Suprapubic skin (tissue), 4 donors: ENCODE measurements around the gene BTNL8. TPM values are rescaled to one million over a fixed set of nuclear protein-coding genes. Genes with fewer than 3 reads are reported as not detected.

Experiments used
- DNase-seq, 2 donors: peaks; one replicate each; pipeline ENCODE4 v3.0.0-alpha.2; 2019; ENCODE audit warnings: low spot score in 2 of 2
- H3K27ac ChIP-seq: fragments of 200-600 bp; sonication (generic); one replicate; pipeline ENCODE4 v1.5.1; 2019
- H3K27me3 ChIP-seq: fragments of 200-600 bp; sonication (generic); one replicate; pipeline ENCODE4 v1.5.1; 2019
- H3K36me3 ChIP-seq: fragments of 200-600 bp; sonication (generic); one replicate; pipeline ENCODE4 v1.5.1; 2019
- H3K4me1 ChIP-seq: fragments of 200-600 bp; sonication (generic); one replicate; pipeline ENCODE4 v1.5.1; 2019
- H3K4me3 ChIP-seq: fragments of 200-600 bp; sonication (generic); one replicate; pipeline ENCODE4 v1.5.1; 2019; ENCODE audit warnings: mild to moderate bottlenecking
- H3K9me3 ChIP-seq: fragments of 200-600 bp; sonication (generic); one replicate; pipeline ENCODE4 v1.5.1; 2019
- CTCF ChIP-seq, 2 donors: fragments of 200-600 bp in 1 of 2; fragments of 450-650 bp in 1 of 2; sonication (generic) in 1 of 2; IDR thresholded peaks; one replicate each; pipeline ENCODE4 v1.5.1; 2016 to 2019; ENCODE audit warnings: antibody characterized with exemption in 2 of 2, mild to moderate bottlenecking in 1 of 2, moderate library complexity in 1 of 2
- EP300 ChIP-seq: sonication (generic); formaldehyde crosslinking; IDR thresholded peaks from one replicate; pipeline ENCODE4 v1.6.1; 2017; ENCODE audit warnings: antibody characterized with exemption
- POLR2A ChIP-seq, 2 donors: fragments of 450-650 bp; IDR thresholded peaks; one replicate each; pipeline ENCODE4 v1.6.1; 2017; ENCODE audit warnings: antibody characterized with exemption in 2 of 2, mild to moderate bottlenecking in 2 of 2, moderate library complexity in 2 of 2
- POLR2AphosphoS5 ChIP-seq, 3 donors: sonication (generic); formaldehyde crosslinking; IDR thresholded peaks; one replicate each; pipeline ENCODE4 v1.6.1; 2017; ENCODE audit warnings: antibody characterized with exemption in 3 of 3
- WGBS: methylation state at CpG from one replicate; pipeline ENCODE4 v1.1.5; 2018; 5-methylcytosine and 5-hydroxymethylcytosine counted together
- total RNA-seq, 4 donors: library from RNA; depleted of rRNA; stranded (reverse); fragments of >200 nt; gene quantifications; one replicate each; pipeline ENCODE4 v1.1.0, GENCODE V29; 2016

Gene BTNL8
- total RNA-seq, 4 donors from 2014 or later, result 0.51 to 0.79 TPM; not detected in 2

- no peaks in the 10 kb centered on the region for H3K36me3 ChIP-seq
- peaks cover 12% of the 10 kb centered on the region for H3K9me3 ChIP-seq
- DNase-seq, result no peak
- no peak overlapping the region for H3K27ac ChIP-seq
- H3K4me1 ChIP-seq, result no peaks in the 10 kb centered on the region
- H3K27me3 ChIP-seq, result peaks cover 16% of the 10 kb centered on the region
- TF ChIP-seq POLR2AphosphoS5 (IDR thresholded peaks at IDR 0.05) (no peak), CTCF (IDR thresholded peaks at IDR 0.05) (no peak), EP300 (no peak), POLR2A (IDR thresholded peaks at IDR 0.05) (no peak)
- no peak overlapping the region for H3K4me3 ChIP-seq
Observed at GRCh38 chr5:180932660-180933059, 33.7 kb downstream of the BTNL8 start.

GRCh38 chr5:180935203-180935602 lies 36.2 kb downstream of the BTNL8 start:
- TF ChIP-seq EP300, result no peak
- TF ChIP-seq CTCF (IDR thresholded peaks at IDR 0.05), result no peak
- TF ChIP-seq POLR2AphosphoS5 (IDR thresholded peaks at IDR 0.05), result no peak
- no peak for TF ChIP-seq POLR2A (IDR thresholded peaks at IDR 0.05)
- H3K36me3 ChIP-seq, result no peaks in the 10 kb centered on the region
- H3K9me3 ChIP-seq, result peaks cover 19% of the 10 kb centered on the region
- no peak overlapping the region for H3K27ac ChIP-seq
- H3K27me3 ChIP-seq, result peaks cover 16% of the 10 kb centered on the region
- no peak overlapping the region for H3K4me3 ChIP-seq
- H3K4me1 ChIP-seq, result no peaks in the 10 kb centered on the region
- no peak for DNase-seq
- 89% methylated on average over 4 of the region's 4 CpGs for WGBS

GRCh38 chr5:180938294-180938693 lies 39.3 kb downstream of the BTNL8 start:
- Histone ChIP-seq H3K9me3 (peaks cover 19% of the 10 kb centered on the region), H3K4me3 (no peak overlapping the region), H3K27ac (no peak overlapping the region), H3K4me1 (no peaks in the 10 kb centered on the region), H3K36me3 (no peaks in the 10 kb centered on the region), H3K27me3 (peaks cover 21% of the 10 kb centered on the region)
- no peak for TF ChIP-seq POLR2AphosphoS5 (IDR thresholded peaks at IDR 0.05)
- 78% methylated on average over 6 of the region's 6 CpGs for WGBS
- DNase-seq, result no peak

GRCh38 chr5:180950291-180950949 lies 51.5 kb downstream of the BTNL8 start:
- TF ChIP-seq CTCF (IDR thresholded peaks at IDR 0.05) (no peak), EP300 (no peak), POLR2AphosphoS5 (IDR thresholded peaks at IDR 0.05) (no peak), POLR2A (IDR thresholded peaks at IDR 0.05) (no peak)
- Histone ChIP-seq H3K4me1 (no peaks in the 10 kb centered on the region), H3K36me3 (no peaks in the 10 kb centered on the region), H3K4me3 (no peak overlapping the region), H3K9me3 (no peaks in the 10 kb centered on the region), H3K27me3 (no peaks in the 10 kb centered on the region), H3K27ac (no peak overlapping the region)
- DNase-seq, result no peak
- 63% methylated on average over 6 of the region's 6 CpGs for WGBS

- Histone ChIP-seq H3K4me3 (no peak overlapping the region), H3K9me3 (no peaks in the 10 kb centered on the region), H3K4me1 (no peaks in the 10 kb centered on the region), H3K27ac (no peak overlapping the region), H3K27me3 (no peaks in the 10 kb centered on the region), H3K36me3 (no peaks in the 10 kb centered on the region)
- DNase-seq, result no peak
- 78% methylated on average over 3 of the region's 5 CpGs for WGBS
- no peak for TF ChIP-seq POLR2AphosphoS5 (IDR thresholded peaks at IDR 0.05)
- TF ChIP-seq EP300, result no peak
- no peak for TF ChIP-seq POLR2A (IDR thresholded peaks at IDR 0.05)
- no peak for TF ChIP-seq CTCF (IDR thresholded peaks at IDR 0.05)
Observed at GRCh38 chr5:180959661-180960060, 60.7 kb downstream of the BTNL8 start.

- no peaks in the 10 kb centered on the region for H3K9me3 ChIP-seq
- WGBS, result 46% methylated on average over 3 of the region's 3 CpGs
- H3K27ac ChIP-seq, result no peak overlapping the region
Observed at GRCh38 chr5:180960209-180960608, 61.2 kb downstream of the BTNL8 start.

More at GRCh38 chr5:180960209-180960608, 61.2 kb downstream of the BTNL8 start:
- no peaks in the 10 kb centered on the region for H3K27me3 ChIP-seq
- H3K4me1 ChIP-seq, result no peaks in the 10 kb centered on the region
- H3K36me3 ChIP-seq, result no peaks in the 10 kb centered on the region
- H3K4me3 ChIP-seq, result no peak overlapping the region
- no peak for TF ChIP-seq POLR2AphosphoS5 (IDR thresholded peaks at IDR 0.05)
- no peak for TF ChIP-seq EP300
- TF ChIP-seq POLR2A (IDR thresholded peaks at IDR 0.05), result no peak
- TF ChIP-seq CTCF (IDR thresholded peaks at IDR 0.05), result no peak
- no peak for DNase-seq
